HCT116 (cell line): ENCODE results near the gene BOC. TPM values are rescaled to one million over a fixed set of nuclear protein-coding genes. Genes with fewer than 3 reads are reported as not detected.

ENCODE experiments used
- ATAC-seq: fragments of 200-7000 bp; cut with Tn5 transposase; 2 replicates; pipeline ENCODE4 v1.9.1; 2020; ENCODE audit warnings: mild to moderate bottlenecking, moderate library complexity
- BruUV-seq: library from RNA; stranded (reverse); fragments of 400-500 nt; replicated peaks from 2 replicates; lab custom pipeline; 2021; lab: Mats Ljungman, UMichigan
- CTCF ChIA-PET: fragments of 300-600 bp; sonication (Branson Sonifier 250); formaldehyde crosslinking; loops from one replicate; lab custom pipeline; 2021; ENCODE audit warnings: antibody characterized with exemption; lab: Charles Lee
- POLR2A ChIA-PET: fragments of 300-600, 350-600 bp; sonication (Branson Sonifier 250); formaldehyde crosslinking; loops from one replicate; lab custom pipeline; 2021; ENCODE audit warnings: antibody characterized with exemption; lab: Charles Lee
- RAD21 ChIA-PET, 2 experiments: fragments of 300-600 bp; sonication (Branson Sonifier 250); formaldehyde crosslinking; loops; one replicate each; lab custom pipeline; 2023; ENCODE audit warnings: low total read pairs in 2 of 2; ENCODE audit not compliant: uncharacterized antibody in 2 of 2, unreplicated experiment in 2 of 2, low non-redundant PET in 1 of 2; lab: Charles Lee
- DNase-seq: peaks from one replicate; pipeline ENCODE4 v3.0.0-alpha.2; 2010; ENCODE audit warnings: low read depth, low spot score
- H2AFZ ChIP-seq: fragments of 200-600 bp; shearing (Covaris generic), sonication (generic); 2 replicates; pipeline ENCODE4 v1.6.1; 2017; ENCODE audit warnings: low read depth, mixed run types, mixed read lengths, antibody characterized with exemption, low read length; ENCODE audit not compliant: poor library complexity, severe bottlenecking
- H3K27ac ChIP-seq: 2 replicates; pipeline ENCODE4 v1.5.1; 2012; ENCODE audit warnings: low read depth, low read length
- H3K27me3 ChIP-seq: fragments of 200-600 bp; sonication (generic); 2 replicates; pipeline ENCODE4 v1.6.1; 2016; ENCODE audit warnings: mixed run types, low read length, mixed read lengths; ENCODE audit not compliant: insufficient read depth
- H3K36me3 ChIP-seq, 2 experiments: fragments of 200-500 bp in 1 of 2; fragments of 200-600 bp in 1 of 2; sonication (Bioruptor generic) in 1 of 2; sonication (generic) in 1 of 2; 2 replicates each; pipeline versions ENCODE4 v1.5.1 to v1.6.1; 2014 to 2016; ENCODE audit warnings: low read length in 2 of 2, inconsistent platforms in 1 of 2, mixed read lengths in 1 of 2, mixed run types in 1 of 2; ENCODE audit not compliant: insufficient read depth in 2 of 2, control insufficient read depth in 1 of 2
- H3K4me1 ChIP-seq, 2 experiments: fragments of 200-600 bp in 1 of 2; sonication (generic) in 1 of 2; 2 replicates each; pipeline versions ENCODE4 v1.5.1 to v1.6.1; 2012 to 2017; ENCODE audit warnings: low read length in 2 of 2, inconsistent platforms in 1 of 2, mild to moderate bottlenecking in 1 of 2, mixed read lengths in 1 of 2, mixed run types in 1 of 2, moderate library complexity in 1 of 2; ENCODE audit not compliant: insufficient read depth in 2 of 2, control insufficient read depth in 1 of 2
- H3K4me2 ChIP-seq: fragments of 200-600 bp; sonication (generic); 2 replicates; pipeline ENCODE4 v1.6.1; 2017; ENCODE audit warnings: mixed run types, low read length, mixed read lengths
- H3K4me3 ChIP-seq, 2 experiments: fragments of 200-600 bp in 1 of 2; sonication (generic) in 1 of 2; replicated peaks in 1 of 2; 2 replicates each; pipeline ENCODE4 v1.5.1; 2011 to 2016; ENCODE audit warnings: low read length in 2 of 2, control low read depth in 1 of 2, low read depth in 1 of 2, mild to moderate bottlenecking in 1 of 2, mixed read lengths in 1 of 2, mixed run types in 1 of 2
- H3K79me2 ChIP-seq: fragments of 200-600 bp; sonication (generic); 2 replicates; pipeline ENCODE4 v1.6.1; 2017; ENCODE audit warnings: mild to moderate bottlenecking, mixed run types, low read length, moderate library complexity, mixed read lengths; ENCODE audit not compliant: insufficient read depth
- H3K9ac ChIP-seq: fragments of 200-600 bp; sonication (generic); 2 replicates; pipeline ENCODE4 v1.6.1; 2016; ENCODE audit warnings: low read length, mixed read lengths
- H3K9me2 ChIP-seq: fragments of 200-600 bp; sonication (generic), shearing (Covaris generic); 2 replicates; pipeline ENCODE4 v1.6.1; 2017; ENCODE audit warnings: mixed run types, mild to moderate bottlenecking, moderate library complexity; ENCODE audit not compliant: insufficient read depth
- H3K9me3 ChIP-seq, 2 experiments: fragments of 200-500 bp in 1 of 2; fragments of 200-600 bp in 1 of 2; sonication (Bioruptor generic) in 1 of 2; sonication (generic) in 1 of 2; 2 replicates each; pipeline ENCODE4 v1.6.1; 2014 to 2017; ENCODE audit warnings: low read length in 2 of 2, mixed read lengths in 2 of 2, inconsistent platforms in 1 of 2, low read depth in 1 of 2, mild to moderate bottlenecking in 1 of 2, mixed run types in 1 of 2, moderate library complexity in 1 of 2; ENCODE audit not compliant: control insufficient read depth in 1 of 2, insufficient read depth in 1 of 2
- H4K20me1 ChIP-seq: fragments of 200-600 bp; sonication (generic), shearing (Covaris generic); 2 replicates; pipeline ENCODE4 v1.6.1; 2017; ENCODE audit warnings: mixed run types, mild to moderate bottlenecking, moderate library complexity; ENCODE audit not compliant: insufficient read depth
- CBX3 ChIP-seq: IDR thresholded peaks from 2 replicates; pipeline ENCODE4 v1.6.1; 2012; ENCODE audit warnings: low read depth
- CEBPB ChIP-seq: IDR thresholded peaks from 2 replicates; pipeline ENCODE4 v1.6.1; 2012; ENCODE audit warnings: low read depth
- CTCF ChIP-seq, 3 experiments: fragments of 200-600 bp in 1 of 3; sonication (generic) in 1 of 3; IDR thresholded peaks in 2 of 3; conservative IDR thresholded peaks in 1 of 3; 2 replicates each; pipeline ENCODE4 v1.5.1; 2012 to 2017; ENCODE audit warnings: low read depth in 2 of 3, low read length in 2 of 3, antibody characterized with exemption in 1 of 3, borderline replicate concordance in 1 of 3, control low read depth in 1 of 3, mild to moderate bottlenecking in 1 of 3, mixed read lengths in 1 of 3, mixed run types in 1 of 3, moderate library complexity in 1 of 3; ENCODE audit not compliant: insufficient read depth in 1 of 3
- EGR1 ChIP-seq: IDR thresholded peaks from 2 replicates; pipeline ENCODE4 v1.6.1; 2012; ENCODE audit warnings: low read depth
- ELF1 ChIP-seq: IDR thresholded peaks from 2 replicates; pipeline ENCODE4 v1.6.1; 2012; ENCODE audit warnings: low read depth, borderline replicate concordance
- EZH2 ChIP-seq: fragments of 200-600 bp; sonication (generic); IDR thresholded peaks from 2 replicates; pipeline ENCODE4 v1.6.1; 2017; ENCODE audit warnings: antibody characterized with exemption, mixed run types
- EZH2phosphoT487 ChIP-seq: fragments of 200-600 bp; IDR thresholded peaks from 2 replicates; pipeline ENCODE4 v1.6.1; 2018; ENCODE audit warnings: antibody characterized with exemption, borderline replicate concordance
- FOSL1 ChIP-seq: IDR thresholded peaks from 2 replicates; pipeline ENCODE4 v1.6.1; 2012; ENCODE audit warnings: low read depth
- MAX ChIP-seq: IDR thresholded peaks from 2 replicates; pipeline ENCODE4 v1.6.1; 2012
- POLR2A ChIP-seq: IDR thresholded peaks from 2 replicates; pipeline ENCODE4 v1.7.0; 2011; ENCODE audit warnings: borderline replicate concordance; ENCODE audit not compliant: insufficient read depth, insufficient read length; ENCODE audit errors: extremely low read depth
- POLR2AphosphoS5 ChIP-seq: IDR thresholded peaks from 2 replicates; pipeline ENCODE4 v1.6.1; 2011; ENCODE audit warnings: mild to moderate bottlenecking, low read depth, low read length, moderate library complexity
- RAD21 ChIP-seq: IDR thresholded peaks from 2 replicates; pipeline ENCODE4 v1.6.1; 2012; ENCODE audit warnings: low read depth, mild to moderate bottlenecking
- SIN3A ChIP-seq: IDR thresholded peaks from 2 replicates; pipeline ENCODE4 v1.6.1; 2012; ENCODE audit warnings: low read depth
- SP1 ChIP-seq: IDR thresholded peaks from 2 replicates; pipeline ENCODE4 v1.6.1; 2012; ENCODE audit warnings: low read depth
- SRF ChIP-seq: IDR thresholded peaks from 2 replicates; pipeline ENCODE4 v1.6.1; 2012; ENCODE audit warnings: low read depth
- YY1 ChIP-seq: IDR thresholded peaks from 2 replicates; pipeline ENCODE4 v1.6.1; 2011; ENCODE audit warnings: low read length, low read depth, moderate library complexity, mild to moderate bottlenecking; ENCODE audit not compliant: insufficient replicate concordance; ENCODE audit errors: extremely low read depth
- ZBTB33 ChIP-seq: IDR thresholded peaks from 2 replicates; pipeline ENCODE4 v1.6.1; 2011; ENCODE audit warnings: mild to moderate bottlenecking, low read length, moderate library complexity; ENCODE audit not compliant: insufficient replicate concordance; ENCODE audit errors: extremely low read depth
- ZFX ChIP-seq: fragments of 450-650 bp; IDR thresholded peaks from 2 replicates; pipeline ENCODE4 v1.6.1; 2017
- ZNF274 ChIP-seq: fragments of 200-500 bp; sonication (Bioruptor generic); IDR thresholded peaks from 2 replicates; pipeline ENCODE4 v1.6.1; 2014; ENCODE audit warnings: mild to moderate bottlenecking, low read depth, low read length, inconsistent platforms
- intact Hi-C: fragments of 100-400 bp; cut with micrococcal nuclease; formaldehyde crosslinking; loops from 2 replicates; pipeline ENCODE4 v1.10.0; 2022
- total RNA-seq: library from RNA; stranded (reverse); gene quantifications from one replicate; pipeline ENCODE4 v1.2.1, GENCODE V29; 2021; ENCODE audit not compliant: unreplicated experiment

The BOC gene
- total RNA-seq, 1 experiment from 2014 or later = 3.3 TPM

GRCh38 chr3:113277414-113277813, 66.1 kb downstream of the BOC start:
- Histone ChIP-seq H3K4me3 (no peak overlapping the region), H3K9me2 (no peaks in the 10 kb centered on the region), H3K4me1 (peaks cover 10% of the 10 kb centered on the region in 2 experiments; a peak in 2 of 4 replicates), H2AFZ (no peak overlapping the region), H3K36me3 (no peaks in the 10 kb centered on the region), H4K20me1 (no peaks in the 10 kb centered on the region), H3K4me2 (no peak overlapping the region), H3K9me3 (no peaks in the 10 kb centered on the region), H3K79me2 (no peaks in the 10 kb centered on the region), H3K27me3 (no peaks in the 10 kb centered on the region), H3K27ac (no peak overlapping the region), H3K9ac (no peak overlapping the region)
- no peak for ATAC-seq
- no TSS peak for BruUV-seq
- POLR2A ChIA-PET = no interaction called here
- TF ChIP-seq YY1 (no peak), ZFX (no peak), MAX (no peak), SP1 (no peak), CBX3 (no peak), RAD21 (no peak), ZNF274 (no peak), ZBTB33 (no peak), CTCF (IDR thresholded peaks at IDR 0.05 in 2 of 3, conservative IDR thresholded peaks at IDR 0.05 in 1 of 3; ENCODE audit: borderline replicate concordance in 1 of 3, insufficient read depth in 1 of 3, low read depth in 2 of 3, low read length in 2 of 3) (no peak), FOSL1 (no peak), EGR1 (no peak), POLR2AphosphoS5 (no peak), EZH2 (no peak), ELF1 (no peak), SRF (no peak), CEBPB (no peak), POLR2A (no peak), EZH2phosphoT487 (no peak), SIN3A (no peak)
- intact Hi-C loops = no loop called here
- RAD21 ChIA-PET = no interaction called here
- DNase-seq = no peak
- CTCF ChIA-PET = interaction anchor here (1.0 to 1.2 kb wide), 2 partner anchors 11 to 141 kb away, joined by 4 read pairs; no protein-coding TSS in a partner anchor
